HG02571 (cell line): Measurements from ENCODE around the gene NPTXR.

Experiments used
- ATAC-seq: cut with Tn5 transposase; IDR thresholded peaks from one replicate; pipeline ENCODE4 v1.9.1; 2021; ENCODE audit warnings: mild to moderate bottlenecking, moderate library complexity; ENCODE audit not compliant: unreplicated experiment

NPTXR gene

GRCh38 chr22:38853196-38853651 lies 9.4 kb upstream of the NPTXR start:
- ATAC-seq, result no peak

GRCh38 chr22:38852522-38852921 lies 8.7 kb upstream of the NPTXR start:
- no peak for ATAC-seq

- no peak for ATAC-seq
Measured at GRCh38 chr22:38850941-38851849, 7.4 kb upstream of the NPTXR start.

GRCh38 chr22:38850399-38850798 lies 6.6 kb upstream of the NPTXR start:
- no peak for ATAC-seq

- ATAC-seq, result no peak
Measured at GRCh38 chr22:38849811-38850210, 6.0 kb upstream of the NPTXR start.

- no peak for ATAC-seq
Measured at GRCh38 chr22:38846412-38846811, 2.6 kb upstream of the NPTXR start.

- no peak for ATAC-seq
Measured at GRCh38 chr22:38845004-38845740, 1.3 kb upstream of the NPTXR start.

- no peak for ATAC-seq
Measured at GRCh38 chr22:38844315-38845003, 631 bp upstream of the NPTXR start.

- ATAC-seq, result no peak
Measured at GRCh38 chr22:38843201-38843656, 599 bp downstream of the NPTXR start.

- ATAC-seq, result no peak
Measured at GRCh38 chr22:38842512-38843200, 1.2 kb downstream of the NPTXR start.

GRCh38 chr22:38841635-38842034 lies 2.2 kb downstream of the NPTXR start:
- no peak for ATAC-seq

- ATAC-seq, result no peak
Measured at GRCh38 chr22:38841211-38841610, 2.6 kb downstream of the NPTXR start.

- ATAC-seq, result no peak
Measured at GRCh38 chr22:38840129-38840528, 3.7 kb downstream of the NPTXR start.

GRCh38 chr22:38839686-38840085 lies 4.1 kb downstream of the NPTXR start:
- no peak for ATAC-seq

GRCh38 chr22:38837414-38837928 lies 6.4 kb downstream of the NPTXR start:
- ATAC-seq, result no peak

- no peak for ATAC-seq
Measured at GRCh38 chr22:38835888-38836301, 7.9 kb downstream of the NPTXR start.

GRCh38 chr22:38834991-38835390 lies 8.8 kb downstream of the NPTXR start:
- no peak for ATAC-seq

- ATAC-seq, result no peak
Measured at GRCh38 chr22:38834215-38834953, 9.4 kb downstream of the NPTXR start.

GRCh38 chr22:38833061-38833460 lies 10.8 kb downstream of the NPTXR start:
- ATAC-seq, result no peak
